Prostate gland (tissue), 2 donors: ENCODE data around the gene ACVR1. TPM values are rescaled to one million over a fixed set of nuclear protein-coding genes. Genes with fewer than 3 reads are reported as not detected.
A peak's percentile ranks its signal among the peaks of the same experiment; 100 is the strongest.

Source experiments
- DNase-seq: peaks from one replicate; pipeline ENCODE4 v3.0.0-alpha.2; 2019; ENCODE audit warnings: low spot score
- H3K27ac ChIP-seq, 2 donors: fragments of 200-600 bp; sonication (generic); 2 replicates each; pipeline ENCODE4 v1.5.1; 2017 to 2019
- H3K27me3 ChIP-seq: fragments of 200-600 bp; sonication (generic); replicated peaks from 2 replicates; pipeline ENCODE4 v1.5.1; 2019; ENCODE audit not compliant: insufficient read depth
- H3K36me3 ChIP-seq, 2 donors: fragments of 200-600 bp; sonication (generic); 1 replicate in 1 of 2; 2 replicates in 1 of 2; pipeline versions ENCODE4 v1.5.1 to v1.8.1; 2017 to 2019
- H3K4me1 ChIP-seq: fragments of 200-600 bp; sonication (generic); replicated peaks from 2 replicates; pipeline ENCODE4 v1.5.1; 2019
- H3K4me3 ChIP-seq, 2 donors: fragments of 200-600 bp; sonication (generic); 2 replicates each; pipeline ENCODE4 v1.5.1; 2017 to 2019
- H3K9me3 ChIP-seq: fragments of 200-600 bp; sonication (generic); 2 replicates; pipeline ENCODE4 v1.5.1; 2017
- POLR2A ChIP-seq: fragments of 450-650 bp; IDR thresholded peaks from one replicate; pipeline ENCODE4 v1.6.1; 2016; ENCODE audit warnings: antibody characterized with exemption, mild to moderate bottlenecking
- POLR2AphosphoS5 ChIP-seq: sonication (generic); formaldehyde crosslinking; IDR thresholded peaks from one replicate; pipeline ENCODE4 v1.6.1; 2017; ENCODE audit warnings: antibody characterized with exemption
- WGBS: methylation state at CpG from one replicate; pipeline ENCODE4 v1.1.5; 2018; 5-methylcytosine and 5-hydroxymethylcytosine counted together
- intact Hi-C: fragments of 100-400 bp; cut with DNase I; formaldehyde crosslinking; loops from one replicate; pipeline ENCODE4 v1.14.2; 2022
- total RNA-seq, 2 donors: library from RNA; depleted of rRNA; stranded (reverse); fragments of >200 nt; gene quantifications; one replicate each; pipeline ENCODE4 v1.1.0, GENCODE V29; 2016
- TF ChIP-seq, protein P1 (sequence below), 4 experiments: fragments of 200-600 bp in 2 of 4; fragments of 450-650 bp in 2 of 4; sonication (generic) in 2 of 4; IDR thresholded peaks; 1 replicate in 3 of 4; 2 replicates in 1 of 4; pipeline ENCODE4 v1.5.1; 2016 to 2019; ENCODE audit warnings: antibody characterized with exemption in 4 of 4, mild to moderate bottlenecking in 2 of 4, moderate library complexity in 2 of 4

Gene ACVR1
- total RNA-seq, 2 donors from 2014 or later, result 16.0 to 21.5 TPM

DNA sequence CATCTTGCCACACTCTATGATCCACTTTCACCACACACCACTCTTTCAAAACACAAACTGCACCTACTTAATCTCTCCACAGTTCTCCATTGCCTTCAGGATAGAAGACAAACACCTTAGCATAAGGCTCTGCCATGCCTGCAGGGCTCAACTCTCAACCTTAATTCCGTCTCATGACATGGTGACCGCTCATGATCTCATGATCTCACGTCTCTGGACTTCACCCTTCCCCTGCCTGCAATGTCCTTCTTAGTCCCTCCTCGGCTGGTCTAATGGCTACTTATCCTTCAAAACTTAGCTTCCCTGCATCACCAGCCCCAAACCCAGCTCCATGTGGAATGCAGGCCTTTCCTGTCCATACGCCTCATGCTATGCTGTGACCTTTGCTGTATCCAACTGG, 85.3 kb downstream of the ACVR1 start:
- no peak for DNase-seq
- Histone ChIP-seq H3K27me3 (no peaks in the 10 kb centered on the region), H3K4me3 (no peak overlapping the region), H3K36me3 (no peaks in the 10 kb centered on the region), H3K27ac (peak overlapping the region in 1 of 2 donors; percentile 60), H3K9me3 (no peaks in the 10 kb centered on the region), H3K4me1 (peaks cover 3% of the 10 kb centered on the region)
- WGBS, result 95% methylated on average over 5 of the region's 5 CpGs
- intact Hi-C loops, result loop anchor here (5.0 kb wide), 1 partner anchor 47 kb away; no protein-coding TSS in a partner anchor
- TF ChIP-seq, protein P1, sequence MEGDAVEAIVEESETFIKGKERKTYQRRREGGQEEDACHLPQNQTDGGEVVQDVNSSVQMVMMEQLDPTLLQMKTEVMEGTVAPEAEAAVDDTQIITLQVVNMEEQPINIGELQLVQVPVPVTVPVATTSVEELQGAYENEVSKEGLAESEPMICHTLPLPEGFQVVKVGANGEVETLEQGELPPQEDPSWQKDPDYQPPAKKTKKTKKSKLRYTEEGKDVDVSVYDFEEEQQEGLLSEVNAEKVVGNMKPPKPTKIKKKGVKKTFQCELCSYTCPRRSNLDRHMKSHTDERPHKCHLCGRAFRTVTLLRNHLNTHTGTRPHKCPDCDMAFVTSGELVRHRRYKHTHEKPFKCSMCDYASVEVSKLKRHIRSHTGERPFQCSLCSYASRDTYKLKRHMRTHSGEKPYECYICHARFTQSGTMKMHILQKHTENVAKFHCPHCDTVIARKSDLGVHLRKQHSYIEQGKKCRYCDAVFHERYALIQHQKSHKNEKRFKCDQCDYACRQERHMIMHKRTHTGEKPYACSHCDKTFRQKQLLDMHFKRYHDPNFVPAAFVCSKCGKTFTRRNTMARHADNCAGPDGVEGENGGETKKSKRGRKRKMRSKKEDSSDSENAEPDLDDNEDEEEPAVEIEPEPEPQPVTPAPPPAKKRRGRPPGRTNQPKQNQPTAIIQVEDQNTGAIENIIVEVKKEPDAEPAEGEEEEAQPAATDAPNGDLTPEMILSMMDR (IDR thresholded peaks at IDR 0.05), result no peak
- TF ChIP-seq POLR2A, result no peak
- no peak for TF ChIP-seq POLR2AphosphoS5

DNA sequence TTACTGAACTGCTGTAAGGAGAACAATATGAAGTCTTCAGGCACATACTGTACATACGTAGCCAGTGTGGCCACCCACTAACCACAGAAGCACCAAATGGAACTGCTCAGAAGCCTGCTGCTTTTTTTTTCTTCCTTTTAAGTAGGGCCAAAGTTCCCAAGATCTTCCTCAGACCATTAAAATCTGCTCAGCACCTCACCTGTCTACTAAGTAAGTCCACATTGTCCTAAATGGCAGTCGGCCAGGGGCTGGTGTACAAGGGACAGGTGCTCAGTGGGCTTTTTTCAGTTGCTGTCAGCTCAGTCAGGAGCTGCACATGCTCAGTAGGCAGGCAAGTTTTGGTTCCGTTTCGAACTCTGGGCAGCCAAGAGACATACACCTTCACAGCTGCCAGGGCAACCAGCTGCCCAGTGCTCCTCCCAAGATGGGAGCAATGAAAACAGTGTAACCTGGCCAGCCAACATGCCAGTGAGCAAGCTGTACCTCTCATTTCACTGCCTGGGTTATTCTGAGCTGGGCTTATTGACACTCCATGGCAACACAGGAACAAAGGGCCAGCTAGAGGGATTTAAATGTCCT, 86.1 kb downstream of the ACVR1 start:
- no peaks in the 10 kb centered on the region for H3K36me3 ChIP-seq
- no peaks in the 10 kb centered on the region for H3K9me3 ChIP-seq
- no peaks in the 10 kb centered on the region for H3K27me3 ChIP-seq
- DNase-seq, result peak; percentile 74
- no peak for TF ChIP-seq POLR2A
- TF ChIP-seq POLR2AphosphoS5, result peak; percentile 71
- TF ChIP-seq, protein P1 (IDR thresholded peaks at IDR 0.05), result no peak
- peaks cover 4% of the 10 kb centered on the region for H3K4me1 ChIP-seq
- H3K27ac ChIP-seq, result peak overlapping the region; percentile 60
- intact Hi-C loops, result loop anchor here (5.0 kb wide), 2 partner anchors 47 to 82 kb away; no protein-coding TSS in a partner anchor
- H3K4me3 ChIP-seq, result no peak overlapping the region
- 18% methylated on average over 4 of the region's 4 CpGs for WGBS

DNA sequence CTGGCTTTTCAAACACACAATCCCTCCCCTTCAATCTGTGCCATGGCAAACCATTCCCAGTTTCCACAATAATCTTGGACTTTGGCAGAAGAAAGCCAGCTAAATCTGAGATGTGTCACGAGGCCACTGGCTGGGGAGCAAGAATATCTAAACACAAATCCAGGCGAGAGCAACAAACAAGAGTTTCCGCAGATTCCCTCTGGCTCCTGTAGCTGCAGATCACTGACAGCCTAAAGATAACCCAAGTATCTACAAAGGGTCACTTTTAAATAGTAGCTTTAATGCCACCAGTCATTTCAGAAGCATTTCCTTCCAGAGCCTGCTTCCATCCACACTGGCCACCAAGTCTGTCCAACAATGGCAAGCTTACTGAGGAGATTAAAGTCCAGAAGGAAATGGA, 86.9 kb downstream of the ACVR1 start:
- Histone ChIP-seq H3K9me3 (no peaks in the 10 kb centered on the region), H3K4me3 (no peak overlapping the region), H3K27me3 (no peaks in the 10 kb centered on the region), H3K4me1 (peaks cover 4% of the 10 kb centered on the region), H3K27ac (peak overlapping the region; percentile 60), H3K36me3 (no peaks in the 10 kb centered on the region)
- no peak for TF ChIP-seq POLR2AphosphoS5
- TF ChIP-seq POLR2A, result no peak
- TF ChIP-seq, protein P1 (IDR thresholded peaks at IDR 0.05), result no peak
- intact Hi-C loops, result loop anchor here (5.0 kb wide), 1 partner anchor 83 kb away; no protein-coding TSS in a partner anchor
- 39% methylated on average over 3 of the region's 3 CpGs for WGBS
- no peak for DNase-seq

DNA sequence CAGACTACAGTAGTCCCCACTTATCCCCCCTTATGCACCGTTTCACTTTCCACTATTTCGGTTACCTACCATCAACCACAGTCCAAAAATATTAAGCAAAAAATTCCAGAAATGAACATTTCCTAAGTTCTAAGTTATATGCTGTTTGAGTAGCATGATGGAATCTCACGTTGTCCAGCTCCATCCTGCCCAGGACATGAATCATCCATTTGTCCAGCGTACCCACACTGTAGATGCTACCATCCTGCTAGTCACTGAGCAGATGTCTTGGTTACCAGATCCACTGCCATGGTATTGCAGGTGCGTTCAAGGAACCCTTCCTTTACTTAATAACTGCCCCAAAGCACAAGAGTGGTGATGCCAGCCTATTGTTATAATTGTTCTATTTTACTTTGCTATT, 87.9 kb downstream of the ACVR1 start:
- H3K27me3 ChIP-seq, result no peaks in the 10 kb centered on the region
- 94% methylated on average over 5 of the region's 5 CpGs for WGBS
- H3K4me1 ChIP-seq, result peaks cover 4% of the 10 kb centered on the region
- TF ChIP-seq POLR2A (no peak), POLR2AphosphoS5 (no peak)
- TF ChIP-seq, protein P1 (IDR thresholded peaks at IDR 0.05), result no peak
- no peak for DNase-seq
- no peak overlapping the region for H3K27ac ChIP-seq
- no peaks in the 10 kb centered on the region for H3K36me3 ChIP-seq
- intact Hi-C loops, result loop anchor here (5.0 kb wide), 1 partner anchor 84 kb away; no protein-coding TSS in a partner anchor
- no peak overlapping the region for H3K4me3 ChIP-seq
- H3K9me3 ChIP-seq, result no peaks in the 10 kb centered on the region

DNA sequence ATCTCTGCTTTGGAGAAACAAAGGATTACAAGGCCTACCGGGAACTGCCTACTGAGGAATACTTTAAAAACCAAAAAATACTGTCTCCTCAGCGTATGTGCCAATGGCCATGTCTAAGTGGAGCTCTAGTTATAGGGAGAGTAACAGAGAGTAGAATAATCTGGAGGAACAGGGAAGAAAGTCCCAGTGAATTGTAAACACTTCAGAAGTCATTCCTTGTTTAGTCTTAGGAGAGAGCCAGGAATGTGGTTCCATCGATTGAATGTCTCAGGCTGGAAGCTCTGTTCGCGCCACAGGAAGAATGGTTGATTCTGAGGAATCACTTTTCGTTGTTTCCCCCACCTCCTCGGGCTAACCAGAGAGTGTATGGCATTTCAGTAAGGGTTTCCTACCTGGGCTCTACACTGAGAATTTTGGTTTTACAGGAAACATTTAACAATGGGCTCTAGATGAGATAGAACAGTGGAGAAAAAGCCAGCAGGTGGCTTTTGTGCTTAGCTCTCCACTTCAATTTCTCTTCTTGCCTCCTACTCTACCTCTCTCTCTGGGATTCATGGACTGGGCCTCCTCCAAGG, 88.7 kb downstream of the ACVR1 start:
- Histone ChIP-seq H3K4me3 (no peak overlapping the region), H3K27me3 (no peaks in the 10 kb centered on the region), H3K4me1 (peaks cover 4% of the 10 kb centered on the region), H3K27ac (no peak overlapping the region), H3K36me3 (no peaks in the 10 kb centered on the region), H3K9me3 (no peaks in the 10 kb centered on the region)
- DNase-seq, result no peak
- intact Hi-C loops, result loop anchor here (5.0 kb wide), 1 partner anchor 85 kb away; no protein-coding TSS in a partner anchor
- TF ChIP-seq, protein P1 (IDR thresholded peaks at IDR 0.05), result no peak
- TF ChIP-seq POLR2A (no peak), POLR2AphosphoS5 (no peak)
- WGBS, result 74% methylated on average over 7 of the region's 7 CpGs
